NOMO-1 treated with dmso at 0.1 percent for 144 hours (cell line): ENCODE measurements around the gene STK16.
"Not testable (repeated sequence)": the region's sequence is repeated elsewhere in the genome, so short reads cannot be mapped to it uniquely, and the experiment has no call there.

Source experiments
- DNase-seq: peaks from one replicate; lab custom pipeline; 2025; ENCODE audit not compliant: unreplicated experiment; lab: John Stamatoyannopoulos, UW

Gene STK16, protein sequence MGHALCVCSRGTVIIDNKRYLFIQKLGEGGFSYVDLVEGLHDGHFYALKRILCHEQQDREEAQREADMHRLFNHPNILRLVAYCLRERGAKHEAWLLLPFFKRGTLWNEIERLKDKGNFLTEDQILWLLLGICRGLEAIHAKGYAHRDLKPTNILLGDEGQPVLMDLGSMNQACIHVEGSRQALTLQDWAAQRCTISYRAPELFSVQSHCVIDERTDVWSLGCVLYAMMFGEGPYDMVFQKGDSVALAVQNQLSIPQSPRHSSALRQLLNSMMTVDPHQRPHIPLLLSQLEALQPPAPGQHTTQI

DNA sequence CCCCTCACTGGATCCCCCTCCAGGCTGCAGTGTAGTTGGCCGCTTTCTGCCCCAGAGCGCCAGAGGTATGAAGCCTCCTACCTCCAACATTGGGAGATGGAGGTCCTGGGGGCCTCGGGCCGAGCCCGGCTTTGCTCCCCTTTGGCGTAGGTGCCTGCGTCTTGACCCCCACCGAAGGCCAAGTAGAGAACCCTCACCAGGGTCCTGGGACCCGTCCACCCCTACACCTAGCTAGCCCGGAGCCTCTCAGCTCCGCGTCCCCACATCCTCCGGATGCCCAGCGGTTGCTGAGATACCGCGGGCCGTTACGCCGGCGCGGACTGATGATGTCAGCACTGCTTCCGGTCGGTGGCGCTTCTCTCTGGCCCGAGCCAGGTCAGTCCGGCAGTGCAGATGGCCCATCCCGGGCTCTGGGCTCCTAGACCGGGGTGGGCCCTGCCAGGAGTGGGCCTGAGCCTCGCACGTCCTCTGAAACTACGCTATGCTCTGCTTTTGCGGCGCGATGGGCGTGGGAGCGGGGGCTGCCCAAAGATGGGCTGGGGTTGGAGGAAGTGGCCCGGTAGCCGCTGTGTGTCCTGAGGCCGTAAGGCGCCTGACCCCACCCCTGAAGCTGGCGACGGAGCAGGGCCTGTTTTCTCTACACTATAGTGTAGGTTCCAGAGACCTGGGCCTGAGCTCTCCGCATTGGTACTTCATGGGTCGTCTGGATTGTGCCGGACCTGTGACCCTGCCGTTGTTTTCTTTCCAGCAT is at the start of gene STK16, which contains the start of gene GLB1L:
Gene STK16 (plus strand): TSS at position 332 of the 751 bp plus-strand sequence. CDS start 521 bp downstream, outside the sequence.
Gene GLB1L (minus strand): TSS at position 297 of the 751 bp plus-strand sequence. CDS start 1,871 bp downstream, outside the sequence.
- peak; percentile 75 for DNase-seq

DNA sequence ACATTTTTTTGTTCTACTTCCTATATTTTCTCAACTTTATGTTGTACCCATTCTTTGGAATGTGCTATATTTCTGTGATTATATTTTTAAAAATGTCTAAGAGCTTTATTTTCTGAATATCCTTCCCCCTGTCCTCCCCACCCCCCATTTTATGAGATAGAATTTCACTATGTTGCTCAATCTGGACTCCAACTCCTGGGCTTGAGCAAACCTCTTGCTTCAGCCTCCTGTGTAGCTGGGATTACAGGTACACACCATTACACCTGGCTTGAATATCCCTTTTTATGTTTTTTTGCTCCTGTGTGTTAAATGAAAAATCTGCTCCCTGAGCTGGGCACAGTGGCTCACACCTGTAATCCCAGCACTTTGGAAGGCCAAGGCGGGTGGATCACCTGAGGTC is 47.9 kb upstream of the STK16 start:
- no peak for DNase-seq

DNA sequence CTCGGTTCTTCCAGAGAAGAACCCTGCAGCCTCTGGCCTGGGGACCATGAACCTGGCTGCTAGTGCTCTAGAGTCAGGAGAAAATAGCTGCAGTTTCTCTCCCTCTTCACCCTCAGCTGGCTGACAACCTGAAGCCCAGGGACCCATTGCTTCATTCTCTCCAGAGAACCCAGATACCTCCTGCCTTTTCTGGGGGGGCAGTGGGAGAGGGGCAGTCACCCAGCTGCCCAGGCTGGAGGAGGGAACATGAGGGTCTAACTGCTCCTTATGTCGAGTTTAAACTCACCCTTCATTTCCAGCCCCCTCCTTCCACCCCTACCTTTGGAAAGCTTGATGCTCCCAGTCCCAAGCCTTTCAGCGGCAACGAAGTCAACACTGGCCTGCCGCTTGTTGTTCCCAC is 46.3 kb upstream of the STK16 start:
- no peak for DNase-seq

DNA sequence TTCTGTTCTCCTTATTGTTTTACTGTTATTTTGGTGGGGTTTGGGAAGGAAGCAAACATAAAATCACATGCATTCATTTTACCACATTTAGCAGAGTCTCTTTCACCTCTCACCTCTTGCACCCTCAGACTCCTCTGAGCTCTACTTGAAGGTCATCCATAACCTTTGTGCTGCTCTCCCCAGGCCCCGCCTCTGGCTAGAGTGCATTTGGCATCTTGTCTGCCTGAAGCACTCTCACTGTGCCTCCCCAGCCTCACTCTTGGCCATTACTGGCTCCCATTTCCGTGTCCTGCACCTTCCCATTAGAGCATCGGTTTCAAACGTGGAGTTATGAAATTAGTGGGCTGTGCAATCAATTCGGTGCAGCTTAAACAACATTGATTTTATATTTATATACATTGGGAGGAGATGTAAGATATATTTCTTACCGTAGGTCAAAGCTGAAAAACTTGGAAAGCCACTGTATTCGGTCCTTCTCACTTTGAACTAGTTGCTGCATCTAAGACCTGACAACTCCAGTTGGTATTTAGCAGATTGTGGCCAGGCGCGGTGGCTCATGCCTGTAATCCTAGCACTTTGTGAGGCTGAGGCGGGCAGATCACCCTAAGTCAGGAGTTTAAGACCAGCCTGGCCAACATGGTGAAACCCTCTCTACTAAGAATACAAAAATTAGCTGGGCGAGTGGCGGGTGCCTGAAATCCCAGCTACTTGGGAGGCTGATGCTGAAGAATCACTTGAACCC is 45.6 kb upstream of the STK16 start:
- no peak for DNase-seq

DNA sequence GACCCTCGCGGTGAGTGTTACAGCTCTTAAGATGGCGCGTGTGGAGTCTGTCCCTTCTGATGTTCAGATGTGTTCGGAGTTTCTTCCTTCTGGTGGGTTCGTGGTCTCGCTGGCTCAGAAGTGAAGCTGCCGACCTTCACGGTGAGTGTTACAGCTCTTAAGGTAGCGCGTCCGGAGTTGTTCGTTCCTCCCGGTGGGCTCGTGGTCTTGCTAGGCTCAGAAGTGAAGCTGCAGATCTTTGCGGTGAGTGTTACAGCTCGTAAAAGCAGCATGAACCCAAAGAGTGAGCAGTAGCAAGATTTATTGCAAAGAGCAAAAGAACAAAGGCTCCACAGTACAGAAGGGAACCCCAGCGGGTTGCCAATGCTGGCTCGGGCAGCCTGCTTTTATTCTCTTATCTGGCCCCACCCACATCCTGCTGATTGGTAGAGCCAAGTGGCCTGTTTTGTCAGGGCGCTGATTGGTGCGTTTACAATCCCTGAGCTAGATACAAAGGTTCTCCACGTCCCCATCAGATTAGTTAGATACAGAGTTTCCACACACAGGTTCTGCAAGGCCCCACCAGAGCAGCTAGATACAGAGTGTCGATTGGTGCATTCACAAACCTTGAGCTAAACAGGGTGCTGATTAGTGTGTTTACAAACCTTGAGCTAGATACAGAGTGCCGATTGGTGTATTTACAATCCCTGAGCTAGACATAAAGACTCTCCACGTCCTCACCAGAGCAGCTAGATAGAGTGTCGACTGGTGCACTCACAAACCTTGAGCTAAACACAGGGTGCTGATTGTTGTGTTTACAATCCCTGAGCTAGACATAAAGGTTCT is 44.6 kb upstream of the STK16 start:
- not testable (repeated sequence) for DNase-seq

DNA sequence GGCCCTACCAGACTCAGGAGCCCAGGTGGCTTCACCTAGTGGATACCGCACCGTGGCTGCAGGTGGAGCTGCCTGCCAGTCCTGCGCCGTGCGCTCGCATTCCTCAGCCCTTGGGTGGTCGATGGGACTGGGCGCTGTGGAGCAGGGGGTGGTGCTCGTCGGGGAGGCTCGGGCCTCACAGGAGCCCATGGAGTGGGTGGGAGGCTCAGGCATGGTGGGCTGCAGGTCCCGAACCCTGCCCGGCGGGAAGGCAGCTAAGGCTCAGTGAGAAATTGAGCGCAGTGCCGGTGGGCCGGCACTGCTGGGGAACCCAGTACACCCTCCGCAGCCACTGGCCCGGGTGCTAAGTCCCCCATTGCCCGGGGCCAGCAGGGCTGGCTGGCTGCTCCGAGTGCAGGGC is 43.9 kb upstream of the STK16 start:
- not testable (repeated sequence) for DNase-seq

DNA sequence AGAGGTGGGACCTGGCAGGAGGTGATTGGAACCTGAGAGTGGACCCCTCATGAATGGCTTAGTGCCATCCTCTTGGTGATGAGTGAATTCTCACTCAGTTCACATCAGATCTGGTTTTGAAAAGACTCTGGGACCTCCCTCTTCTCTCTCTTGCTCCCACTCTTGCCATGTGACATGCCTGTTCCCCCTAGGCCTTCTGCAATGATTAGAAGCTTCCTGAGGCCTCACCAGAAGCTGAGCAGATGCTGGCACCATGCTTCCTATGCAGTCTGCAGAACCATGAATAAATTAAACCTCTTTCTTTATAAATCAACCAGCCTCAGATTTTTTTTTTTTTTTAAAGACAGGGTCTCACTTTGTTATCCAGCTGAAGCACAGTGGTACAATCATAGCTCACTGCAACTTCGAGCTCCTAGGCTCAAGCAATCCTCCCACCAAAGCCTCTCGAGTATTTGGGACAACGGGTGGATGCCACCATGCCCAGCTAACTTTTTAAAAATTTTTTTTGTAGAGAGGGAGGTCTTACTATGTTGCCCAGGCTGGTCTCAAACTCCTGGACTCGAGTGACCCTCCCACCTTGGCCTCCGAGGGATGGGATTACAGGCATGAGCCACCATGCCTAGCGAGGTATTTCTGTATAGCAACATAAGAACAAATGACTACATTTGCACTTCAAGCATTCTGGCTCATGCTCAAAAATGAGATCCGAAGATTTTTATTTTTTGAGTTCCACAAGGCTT is 40.7 kb upstream of the STK16 start:
- no peak for DNase-seq

DNA sequence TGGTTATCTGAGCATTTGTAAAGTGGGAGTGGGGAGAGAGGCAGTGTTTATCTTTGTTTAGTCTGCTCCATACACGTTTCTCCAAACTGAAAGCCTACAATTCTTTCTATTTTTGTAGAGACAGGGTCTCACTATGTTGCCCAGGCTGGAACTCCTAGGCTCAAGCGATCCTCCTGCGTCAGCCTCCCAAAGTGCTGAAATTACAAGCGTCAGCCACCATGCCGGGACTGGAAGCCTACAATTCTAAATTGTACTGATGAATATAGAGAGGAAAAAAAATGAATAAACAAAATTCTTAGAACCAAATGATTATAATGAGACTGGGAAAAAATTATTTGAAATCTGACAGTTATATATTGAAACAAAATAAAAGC is 40.1 kb upstream of the STK16 start:
- no peak for DNase-seq

DNA sequence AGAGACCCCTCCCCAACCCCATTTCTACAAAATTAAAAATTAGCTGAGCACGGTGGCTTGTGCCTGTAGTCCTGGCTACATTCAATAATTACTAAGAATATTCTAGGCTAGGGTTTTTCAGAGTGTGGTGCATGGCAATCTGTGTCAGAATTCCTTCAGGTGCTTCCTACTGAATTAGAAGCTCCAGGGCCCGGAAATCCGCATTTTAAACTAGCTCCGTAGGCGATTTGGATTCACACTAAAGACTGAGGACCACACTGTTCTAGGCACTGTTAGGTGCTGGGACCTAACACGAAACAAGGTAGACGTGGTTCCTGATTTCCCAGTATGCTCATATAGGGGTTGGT is 39.3 kb upstream of the STK16 start:
- no peak for DNase-seq

DNA sequence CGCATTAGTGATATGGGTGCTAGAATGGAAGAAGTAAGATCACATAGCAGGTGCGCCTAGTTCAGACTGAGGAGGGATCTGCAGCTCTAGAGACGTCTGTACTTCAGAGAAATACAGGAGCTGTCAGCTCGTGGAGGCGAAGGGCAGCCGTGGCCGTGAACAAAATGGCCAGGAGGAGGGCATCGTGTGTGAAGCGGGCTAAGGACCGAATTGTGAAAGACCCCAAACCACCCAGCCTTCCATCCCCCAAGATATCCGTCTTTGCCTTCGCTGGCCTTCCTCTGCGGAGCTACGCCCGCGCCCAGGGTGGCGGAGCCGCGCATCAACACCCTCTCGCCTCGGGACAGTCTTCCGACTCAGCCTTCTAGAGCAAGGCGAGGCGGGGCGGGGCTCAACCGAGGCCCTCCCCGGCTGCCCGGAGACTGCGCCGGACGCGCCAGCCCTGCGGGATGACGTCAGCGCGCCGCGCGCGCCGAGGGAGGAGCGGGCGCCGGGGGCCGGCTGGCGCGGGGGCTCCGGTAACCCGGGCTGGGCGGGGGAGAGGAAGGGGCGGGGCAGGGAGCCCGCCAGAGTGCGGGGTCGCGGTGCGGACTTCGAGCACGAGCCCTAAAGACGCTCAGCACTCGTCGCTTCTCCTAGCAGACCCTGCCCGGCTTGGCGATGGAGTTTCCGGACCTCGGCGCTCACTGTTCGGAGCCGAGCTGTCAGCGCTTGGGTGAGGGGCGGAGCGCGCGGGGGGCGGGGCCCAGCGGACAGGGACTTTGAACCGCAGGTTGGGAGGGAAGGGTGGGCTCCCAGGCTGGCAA is 38.7 kb upstream of the STK16 start, which contains the start of gene ZFAND2B:
Gene ZFAND2B (plus strand): TSS at position 455 of the 806 bp plus-strand sequence. CDS start 206 bp downstream, at position 661.
- DNase-seq: peak; percentile 91

DNA sequence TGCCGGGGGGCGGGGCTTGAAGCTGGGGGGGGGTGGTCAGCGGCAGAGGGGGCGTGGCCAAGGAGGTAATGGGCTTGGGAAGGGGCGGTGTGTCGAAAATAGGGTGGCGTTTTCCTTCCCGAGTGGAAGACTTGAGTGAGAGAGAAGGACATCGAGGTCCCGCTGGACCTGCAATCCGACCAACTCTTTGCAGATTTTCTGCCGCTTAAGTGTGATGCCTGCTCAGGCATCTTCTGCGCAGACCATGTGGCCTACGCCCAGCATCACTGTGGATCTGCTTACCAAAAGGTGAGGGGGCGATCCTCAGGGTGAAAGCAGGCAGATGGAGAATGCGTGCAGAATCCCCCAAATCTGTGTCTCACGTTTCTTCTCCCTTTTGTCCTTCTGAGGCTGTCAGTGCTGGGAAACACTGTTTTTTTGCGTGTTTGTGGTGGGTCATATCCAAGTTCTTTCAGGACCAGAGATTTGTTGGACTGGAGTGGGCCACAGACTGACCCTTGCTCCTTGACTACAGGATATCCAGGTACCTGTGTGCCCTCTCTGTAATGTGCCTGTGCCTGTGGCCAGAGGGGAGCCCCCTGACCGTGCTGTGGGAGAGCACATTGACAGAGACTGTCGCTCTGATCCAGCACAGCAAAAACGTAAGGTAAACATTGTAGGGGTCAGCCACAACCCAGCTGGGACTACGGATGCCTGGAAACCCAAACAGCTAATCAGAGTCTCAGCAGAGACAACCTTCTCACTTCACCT is 38.0 kb upstream of the STK16 start:
- DNase-seq: no peak

DNA sequence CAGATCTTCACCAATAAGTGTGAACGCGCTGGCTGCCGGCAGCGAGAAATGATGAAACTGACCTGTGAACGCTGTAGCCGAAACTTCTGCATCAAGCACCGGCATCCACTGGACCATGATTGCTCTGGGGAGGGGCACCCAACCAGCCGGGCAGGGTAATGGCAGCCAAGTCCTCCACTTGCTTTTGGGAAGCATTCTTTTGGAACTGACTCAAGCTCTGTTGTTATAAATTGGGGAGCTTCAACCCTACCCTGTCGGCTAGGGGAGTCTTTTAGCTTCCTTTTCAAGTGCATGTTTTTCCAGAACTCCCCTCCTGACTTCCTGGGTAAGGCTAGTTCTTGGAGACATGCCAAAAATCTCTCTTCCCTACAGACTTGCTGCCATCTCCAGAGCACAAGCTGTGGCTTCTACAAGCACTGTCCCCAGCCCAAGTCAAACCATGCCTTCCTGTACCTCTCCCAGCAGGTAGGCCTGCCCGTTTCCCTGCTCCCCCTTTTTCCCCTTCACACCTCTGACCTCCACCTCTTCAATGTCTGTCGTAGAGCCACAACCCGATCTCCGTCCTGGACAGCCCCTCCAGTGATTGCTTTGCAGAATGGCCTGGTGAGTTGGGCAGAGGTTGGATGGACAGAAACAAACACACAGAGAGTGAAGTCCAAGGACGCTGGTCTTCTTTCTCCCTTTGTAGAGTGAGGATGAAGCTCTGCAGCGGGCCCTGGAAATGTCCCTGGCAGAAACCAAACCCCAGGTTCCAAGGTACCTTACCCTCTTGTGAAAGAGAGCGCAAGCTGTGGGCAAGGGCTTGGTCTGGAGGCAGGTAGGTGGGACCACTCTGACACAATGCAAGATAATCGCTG is 37.2 kb upstream of the STK16 start:
- DNase-seq: no peak

DNA sequence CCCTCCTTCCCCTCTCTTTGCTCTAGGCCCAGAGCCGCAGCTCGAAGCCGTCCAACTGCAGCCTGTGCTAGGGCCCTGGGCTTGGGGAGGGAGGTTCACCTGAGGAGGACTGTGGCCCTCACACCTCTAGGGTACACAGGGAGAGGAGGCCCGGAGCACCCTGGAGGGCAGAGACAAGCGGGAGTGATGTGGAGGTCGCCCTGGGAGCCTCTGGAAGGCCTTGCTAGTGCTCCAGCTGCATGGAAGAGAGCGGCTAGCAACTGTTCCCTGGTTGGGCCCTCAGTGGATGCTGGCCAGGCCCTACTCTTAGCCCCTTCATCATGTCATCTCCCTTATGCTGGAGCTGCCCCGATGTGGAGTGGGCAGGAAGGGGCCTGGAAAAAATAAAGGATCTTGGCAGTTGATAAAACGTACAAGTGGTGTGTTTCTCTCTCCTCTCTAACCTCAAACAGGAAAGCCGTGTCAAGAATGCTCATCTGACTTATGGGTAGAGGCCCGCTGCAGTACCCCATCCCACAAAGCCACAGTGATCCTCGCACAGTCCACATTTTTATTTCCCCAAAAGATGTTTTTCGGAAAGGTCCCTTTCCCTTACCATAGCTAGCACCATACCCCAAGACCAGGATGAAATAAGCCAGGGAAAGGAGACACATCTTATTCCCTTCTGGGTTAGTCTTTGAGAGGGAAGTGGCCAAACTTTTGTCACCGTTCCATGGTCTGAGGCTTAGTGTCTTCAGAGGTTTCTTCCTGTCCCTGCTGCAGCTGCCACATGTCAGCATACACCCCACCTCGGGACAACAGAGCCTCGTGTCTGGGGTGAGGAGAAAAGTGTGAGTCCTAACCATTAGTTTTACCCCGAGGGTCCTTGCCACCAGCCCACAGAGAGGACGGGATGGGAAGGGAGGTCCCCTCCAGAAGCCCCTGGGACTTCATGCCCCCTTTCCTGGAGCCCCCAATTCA is 35.8 kb upstream of the STK16 start:
- no peak for DNase-seq

DNA sequence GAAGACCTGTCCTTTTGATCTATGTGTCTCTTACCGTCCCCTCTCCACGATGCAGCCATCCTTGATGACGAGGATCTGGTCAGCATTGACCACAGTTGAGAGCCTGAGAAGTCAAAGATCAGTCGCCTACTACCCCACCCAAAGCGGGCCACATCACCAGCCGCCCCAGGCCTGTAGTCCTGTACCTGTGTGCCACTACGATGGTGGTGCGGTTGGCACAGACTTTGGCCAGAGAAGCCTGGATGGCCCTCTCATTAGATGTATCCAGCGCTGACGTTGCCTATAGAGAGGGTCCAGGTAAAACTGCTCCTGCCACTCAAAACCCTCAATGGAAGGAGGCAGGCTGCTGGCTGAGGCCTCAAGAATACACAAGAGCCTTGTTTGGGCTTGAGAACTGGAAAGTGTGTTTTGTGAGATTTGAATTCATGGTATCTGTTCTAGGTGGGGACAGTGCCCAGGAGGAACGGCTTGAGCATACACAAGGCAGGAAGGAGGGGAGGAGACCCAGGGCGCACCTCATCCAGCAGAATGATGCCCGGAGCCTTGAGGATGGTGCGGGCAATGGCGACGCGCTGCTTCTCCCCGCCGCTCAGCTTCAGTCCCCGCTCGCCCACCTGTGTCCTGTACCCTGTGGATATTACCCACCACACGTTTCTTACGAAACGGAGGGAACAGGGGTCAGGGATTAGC is 34.9 kb upstream of the STK16 start:
- DNase-seq: no peak

DNA sequence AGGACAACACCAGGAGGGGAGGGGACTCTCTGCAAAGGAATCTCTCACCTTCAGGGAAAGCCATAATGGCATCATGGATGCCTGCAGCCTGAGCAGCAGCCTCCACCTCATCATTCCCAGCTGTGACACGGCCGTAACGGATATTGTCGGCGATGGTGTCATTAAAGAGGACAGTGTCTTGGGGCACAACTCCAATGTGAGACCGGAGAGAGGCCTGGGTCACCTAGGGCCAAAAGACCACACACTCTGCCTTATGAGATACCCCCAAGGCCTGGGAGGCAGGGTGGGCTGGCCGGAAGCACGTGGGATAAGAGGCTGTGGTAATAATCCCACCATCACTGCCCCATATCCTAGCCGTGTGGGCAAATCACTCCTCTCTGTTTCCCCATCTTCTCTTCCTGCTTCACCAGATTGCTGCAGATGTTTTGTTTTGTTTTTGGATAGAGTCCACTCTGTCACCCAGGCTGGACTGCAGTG is 34.4 kb upstream of the STK16 start:
- no peak for DNase-seq

DNA sequence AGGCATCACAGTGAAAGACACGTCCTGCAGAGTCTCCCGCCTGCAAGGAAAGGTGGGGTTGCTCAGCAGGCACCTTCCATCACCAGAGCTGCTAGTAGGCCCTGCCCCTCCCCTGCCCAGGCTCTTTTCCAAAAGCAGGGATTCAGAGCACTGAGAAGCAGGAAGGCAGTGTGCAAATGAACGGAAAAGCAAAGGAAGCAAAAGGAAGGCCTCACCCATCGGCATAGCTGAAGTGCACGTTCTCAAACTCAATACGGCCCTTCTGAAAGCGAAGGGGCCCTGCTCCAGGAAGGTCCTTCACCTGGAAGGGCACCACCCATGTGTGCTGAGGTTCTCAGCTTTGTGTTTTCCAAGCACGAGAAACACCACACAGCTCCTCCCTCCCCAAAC is 32.3 kb upstream of the STK16 start:
- no peak for DNase-seq
